Stimulated activated CD4-positive, alpha-beta T cell treated with anti-CD3 and anti-CD28 coated beads, TNF-alpha, amount 100 ng/mL, for 48 hours (primary cell): ENCODE data around the gene DIO2.

Experiments
- DNase-seq, 3 donors: peaks; one replicate each; pipeline ENCODE4 v3.0.0-alpha.2; 2020; ENCODE audit warnings: low read depth in 3 of 3

DIO2 gene

DNA sequence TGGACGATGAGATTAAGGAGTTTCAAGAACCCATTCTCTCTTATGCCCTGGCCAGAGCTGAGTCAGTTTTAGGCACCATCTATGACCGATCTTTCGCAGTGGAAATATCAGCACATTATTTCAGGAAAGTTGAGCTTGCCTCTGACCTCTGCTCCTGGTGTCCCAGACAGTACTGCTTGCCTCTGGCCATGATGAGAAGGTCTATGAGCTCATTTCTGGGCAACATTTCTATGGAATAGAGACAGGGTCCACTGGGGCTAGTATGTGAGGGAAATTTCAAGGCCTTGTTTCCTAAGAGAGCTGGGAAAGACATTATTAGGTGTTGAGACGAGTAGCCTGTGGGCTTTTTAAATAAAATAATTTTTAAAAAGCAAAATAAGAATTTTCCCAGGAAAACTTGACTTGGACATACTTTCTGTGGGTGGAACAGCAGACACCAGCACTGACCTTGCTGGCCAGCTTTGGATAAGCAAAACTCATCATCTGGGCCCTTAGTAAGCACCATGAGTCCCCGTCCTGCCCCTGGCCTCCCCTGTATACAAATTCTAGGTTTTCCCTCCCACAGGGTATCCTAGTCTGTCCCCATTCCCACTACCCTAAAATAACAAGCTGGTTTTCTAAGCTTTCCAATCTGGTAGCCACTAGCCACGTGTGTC lies 43.4 kb downstream of the DIO2 start:
- no peak for DNase-seq

- DNase-seq, result no peak
Measured at GRCh38 chr14:80164991-80165721, 46.1 kb downstream of the DIO2 start.

DNA sequence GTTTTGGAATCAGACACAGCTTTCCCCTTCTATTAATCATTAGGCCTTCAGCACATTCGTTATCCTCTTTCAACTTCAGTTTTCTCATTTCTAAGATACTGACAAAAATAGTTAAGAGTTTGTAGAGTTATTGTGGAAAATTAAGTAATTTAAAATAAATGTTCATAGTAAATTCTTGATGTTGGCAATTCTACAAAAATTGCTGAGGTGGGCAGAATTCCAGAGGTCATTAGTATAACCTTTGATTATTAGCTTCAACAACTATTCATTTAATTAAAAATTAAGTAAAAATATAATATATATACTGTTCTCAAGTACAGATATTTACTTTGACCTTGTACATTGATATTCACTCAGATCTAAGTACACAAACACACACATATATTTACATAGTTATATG lies 58.5 kb downstream of the DIO2 start:
- DNase-seq, result no peak

GRCh38 chr14:80152166-80152565 lies 59.1 kb downstream of the DIO2 start:
- DNase-seq, result no peak

GRCh38 chr14:80150301-80150700 lies 61.0 kb downstream of the DIO2 start:
- DNase-seq, result no peak
